ENCODE measurements around the gene EXOC3.
"Not testable (repeated sequence)": the region's sequence is repeated elsewhere in the genome, so short reads cannot be mapped to it uniquely, and the experiment has no call there.

The EXOC3 gene

GRCh38 chr5:407801-408268 is 35.1 kb upstream of the EXOC3 start:
- no peak for DNase-seq

GRCh38 chr5:410911-411517 is 32.0 kb upstream of the EXOC3 start:
- DNase-seq, result no peak

GRCh38 chr5:411728-412127 is 31.2 kb upstream of the EXOC3 start:
- DNase-seq, result no peak

- not testable (repeated sequence) for DNase-seq
These were observed 27.7 kb upstream of the EXOC3 start for GRCh38 chr5:414991-415927.

- no peak for DNase-seq
These were observed 26.9 kb upstream of the EXOC3 start for GRCh38 chr5:415928-416635.

- no peak for DNase-seq
These were observed 26.4 kb upstream of the EXOC3 start for GRCh38 chr5:416636-416960.

GRCh38 chr5:417301-418161 is 25.4 kb upstream of the EXOC3 start:
- DNase-seq, result no peak

- no peak for DNase-seq
These were observed 24.5 kb upstream of the EXOC3 start for GRCh38 chr5:418162-419121.

- DNase-seq, result no peak
These were observed 23.0 kb upstream of the EXOC3 start for GRCh38 chr5:419970-420369.

- DNase-seq, result no peak
These were observed 22.2 kb upstream of the EXOC3 start for GRCh38 chr5:420632-421286.

- no peak for DNase-seq
These were observed 21.6 kb upstream of the EXOC3 start for GRCh38 chr5:421287-421880.

- DNase-seq, result no peak
These were observed 21.1 kb upstream of the EXOC3 start for GRCh38 chr5:421901-422300.

- no peak for DNase-seq
These were observed 20.4 kb upstream of the EXOC3 start for GRCh38 chr5:422323-423232.

GRCh38 chr5:423233-423565 is 19.8 kb upstream of the EXOC3 start:
- DNase-seq, result no peak

GRCh38 chr5:423626-424261 is 19.2 kb upstream of the EXOC3 start:
- DNase-seq, result no peak

- DNase-seq, result no peak
These were observed 18.5 kb upstream of the EXOC3 start for GRCh38 chr5:424301-425110.

- no peak for DNase-seq
These were observed 17.3 kb upstream of the EXOC3 start for GRCh38 chr5:425714-426113.

- no peak for DNase-seq
These were observed 16.5 kb upstream of the EXOC3 start for GRCh38 chr5:426392-426976.
